Measurements from ENCODE around the gene KIF26A. TPM values are rescaled to one million over a fixed set of nuclear protein-coding genes. Genes with fewer than 3 reads are reported as not detected.

Gene KIF26A
- total and polyA plus RNA-seq, 2 of the 4 experiments (the other 2 are of a cell fraction): not detected

DNA sequence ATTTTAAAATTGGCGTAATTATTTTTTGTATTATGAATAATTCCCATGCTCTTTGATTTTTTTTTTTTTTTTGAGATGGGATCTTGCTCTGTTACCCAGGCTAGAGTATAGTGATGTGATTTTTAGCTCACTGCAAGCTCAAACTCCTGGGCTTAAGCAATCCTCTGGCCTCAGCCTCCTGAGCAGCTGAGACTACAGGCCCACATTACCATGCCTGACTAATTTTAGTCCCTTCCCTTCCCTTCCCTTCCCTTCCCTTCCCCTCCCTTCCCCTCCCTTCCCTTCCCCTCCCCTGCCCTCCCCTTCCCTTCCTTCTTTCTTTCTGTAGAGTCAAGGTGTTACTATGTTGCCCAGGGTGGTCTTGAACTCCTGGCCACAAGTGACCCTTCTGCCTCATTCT, 9.4 kb upstream of the KIF26A start:
- no peak overlapping the region for H2AK9ac ChIP-seq (replicated peaks; ENCODE audit: low read depth, low read length, poor library complexity)
- DNase-seq (no peak), ATAC-seq (ENCODE audit: low read depth) (no peak)
- no peak overlapping the region for H3K9ac ChIP-seq (ENCODE audit: low read depth, low read length)
- no peak overlapping the region for H3K14ac ChIP-seq (replicated peaks; ENCODE audit: low read depth, low read length)
- H2BK15ac ChIP-seq (ENCODE audit: low read depth, low read length): no peak overlapping the region
- H4K20me1 ChIP-seq (ENCODE audit: insufficient read depth, low read length): no peaks in the 10 kb centered on the region
- no peak overlapping the region for H4K8ac ChIP-seq (ENCODE audit: low read depth in 2 of 2, low read length in 2 of 2)
- TF ChIP-seq, protein P1, sequence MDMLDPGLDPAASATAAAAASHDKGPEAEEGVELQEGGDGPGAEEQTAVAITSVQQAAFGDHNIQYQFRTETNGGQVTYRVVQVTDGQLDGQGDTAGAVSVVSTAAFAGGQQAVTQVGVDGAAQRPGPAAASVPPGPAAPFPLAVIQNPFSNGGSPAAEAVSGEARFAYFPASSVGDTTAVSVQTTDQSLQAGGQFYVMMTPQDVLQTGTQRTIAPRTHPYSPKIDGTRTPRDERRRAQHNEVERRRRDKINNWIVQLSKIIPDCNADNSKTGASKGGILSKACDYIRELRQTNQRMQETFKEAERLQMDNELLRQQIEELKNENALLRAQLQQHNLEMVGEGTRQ (IDR thresholded peaks at IDR 0.05; ENCODE audit: low read depth, low read length): no peak
- TF ChIP-seq POLR2A (IDR thresholded peaks at IDR 0.05; ENCODE audit: low read depth, low read length) (no peak), RAD21 (IDR thresholded peaks at IDR 0.05; ENCODE audit: low read length) (no peak), NFE2L2 (IDR thresholded peaks at IDR 0.05; ENCODE audit: low read depth, low read length) (no peak), BHLHE40 (IDR thresholded peaks at IDR 0.05; ENCODE audit: low read depth, low read length) (no peak), MAZ (IDR thresholded peaks at IDR 0.05; ENCODE audit: borderline replicate concordance, low read depth, low read length) (no peak), CEBPB (IDR thresholded peaks at IDR 0.05; ENCODE audit: low read depth, low read length) (no peak), MAFK (IDR thresholded peaks at IDR 0.05; ENCODE audit: low read depth, low read length) (no peak), MXI1 (IDR thresholded peaks at IDR 0.05; ENCODE audit: borderline replicate concordance, low read depth, low read length) (no peak), FOS (IDR thresholded peaks at IDR 0.05; ENCODE audit: low read depth, low read length) (no peak), CHD1 (IDR thresholded peaks at IDR 0.05; ENCODE audit: low read depth, low read length) (no peak), SMC3 (IDR thresholded peaks at IDR 0.05; ENCODE audit: low read depth, low read length) (no peak), RCOR1 (IDR thresholded peaks at IDR 0.05; ENCODE audit: insufficient replicate concordance, low read length) (no peak), RFX5 (IDR thresholded peaks at IDR 0.05; ENCODE audit: low read depth, low read length) (no peak)
- TF ChIP-seq, protein P2, sequence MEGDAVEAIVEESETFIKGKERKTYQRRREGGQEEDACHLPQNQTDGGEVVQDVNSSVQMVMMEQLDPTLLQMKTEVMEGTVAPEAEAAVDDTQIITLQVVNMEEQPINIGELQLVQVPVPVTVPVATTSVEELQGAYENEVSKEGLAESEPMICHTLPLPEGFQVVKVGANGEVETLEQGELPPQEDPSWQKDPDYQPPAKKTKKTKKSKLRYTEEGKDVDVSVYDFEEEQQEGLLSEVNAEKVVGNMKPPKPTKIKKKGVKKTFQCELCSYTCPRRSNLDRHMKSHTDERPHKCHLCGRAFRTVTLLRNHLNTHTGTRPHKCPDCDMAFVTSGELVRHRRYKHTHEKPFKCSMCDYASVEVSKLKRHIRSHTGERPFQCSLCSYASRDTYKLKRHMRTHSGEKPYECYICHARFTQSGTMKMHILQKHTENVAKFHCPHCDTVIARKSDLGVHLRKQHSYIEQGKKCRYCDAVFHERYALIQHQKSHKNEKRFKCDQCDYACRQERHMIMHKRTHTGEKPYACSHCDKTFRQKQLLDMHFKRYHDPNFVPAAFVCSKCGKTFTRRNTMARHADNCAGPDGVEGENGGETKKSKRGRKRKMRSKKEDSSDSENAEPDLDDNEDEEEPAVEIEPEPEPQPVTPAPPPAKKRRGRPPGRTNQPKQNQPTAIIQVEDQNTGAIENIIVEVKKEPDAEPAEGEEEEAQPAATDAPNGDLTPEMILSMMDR (conservative IDR thresholded peaks at IDR 0.05; ENCODE audit: low read depth, low read length): no peak
- TF ChIP-seq, protein P3, sequence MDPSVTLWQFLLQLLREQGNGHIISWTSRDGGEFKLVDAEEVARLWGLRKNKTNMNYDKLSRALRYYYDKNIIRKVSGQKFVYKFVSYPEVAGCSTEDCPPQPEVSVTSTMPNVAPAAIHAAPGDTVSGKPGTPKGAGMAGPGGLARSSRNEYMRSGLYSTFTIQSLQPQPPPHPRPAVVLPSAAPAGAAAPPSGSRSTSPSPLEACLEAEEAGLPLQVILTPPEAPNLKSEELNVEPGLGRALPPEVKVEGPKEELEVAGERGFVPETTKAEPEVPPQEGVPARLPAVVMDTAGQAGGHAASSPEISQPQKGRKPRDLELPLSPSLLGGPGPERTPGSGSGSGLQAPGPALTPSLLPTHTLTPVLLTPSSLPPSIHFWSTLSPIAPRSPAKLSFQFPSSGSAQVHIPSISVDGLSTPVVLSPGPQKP (IDR thresholded peaks at IDR 0.05; ENCODE audit: borderline replicate concordance, low read depth, low read length): no peak
- dilution Hi-C loops (cut with HindIII; ENCODE audit: low sequenced_read_pairs, unreplicated experiment): no loop called here
- no peak overlapping the region for H3K4ac ChIP-seq (ENCODE audit: low read depth, low read length)
- no peak overlapping the region for H2BK20ac ChIP-seq (ENCODE audit: low read depth, low read length)
- no peak overlapping the region for H3K4me2 ChIP-seq (ENCODE audit: low read depth, low read length)
- no peak overlapping the region for H2BK120ac ChIP-seq (ENCODE audit: low read depth, low read length)
- H2BK5ac ChIP-seq (ENCODE audit: low read depth, low read length, poor library complexity, severe bottlenecking): no peak overlapping the region
- no peak overlapping the region for H3K18ac ChIP-seq (ENCODE audit: low read depth, low read length)
- ChIA-PET POLR2A (ENCODE audit: unreplicated experiment) (interaction anchor here (0.6 kb wide), 1 partner anchor 469 kb away, joined by 8 read pairs; no protein-coding TSS in a partner anchor), CTCF (interaction anchor here (1.1 kb wide), 1 partner anchor 51 kb away, joined by 6 read pairs; no protein-coding TSS in a partner anchor)
- H3K56ac ChIP-seq (ENCODE audit: extremely low read depth, insufficient read depth, low read length): no peak overlapping the region
- in situ Hi-C loops (cut with MboI; ENCODE audit: low sequenced_read_pairs): no loop called here
- BruUV-seq (replicated peaks): no TSS peak
- H3K79me1 ChIP-seq (ENCODE audit: low read depth in 1 of 2, low read length in 2 of 2): no peaks in the 10 kb centered on the region
- no peak overlapping the region for H3K4me3 ChIP-seq (ENCODE audit: insufficient read depth, low read depth, low read length)
- H3K27ac ChIP-seq (ENCODE audit: insufficient read depth, low read length): no peak overlapping the region
- peaks cover 7% of the 10 kb centered on the region for H3K9me3 ChIP-seq (ENCODE audit: control insufficient read depth, insufficient read depth, low read length)
- H3K9me1 ChIP-seq (ENCODE audit: insufficient read depth, low read length): no peaks in the 10 kb centered on the region
- H3K23ac ChIP-seq (ENCODE audit: low read depth, low read length): no peak overlapping the region
- no peaks in the 10 kb centered on the region for H3K36me3 ChIP-seq (ENCODE audit: control insufficient read depth, insufficient read depth, low read length)
- H2AK5ac ChIP-seq (ENCODE audit: low read depth, low read length): no peak overlapping the region
- H4K5ac ChIP-seq (ENCODE audit: low read depth, low read length): no peak overlapping the region
- H4K91ac ChIP-seq (ENCODE audit: insufficient read depth, low read depth, low read length): no peak overlapping the region
- no peaks in the 10 kb centered on the region for H3K4me1 ChIP-seq (ENCODE audit: control insufficient read depth, insufficient read depth, low read length)
- WGBS, 2 experiments (ENCODE audit: extremely low coverage in 2 of 2, insufficient read length in 1 of 2): no CpG with 5 or more reads among the region's 1 CpG
- intact Hi-C loops (cut with micrococcal nuclease): no loop called here
- H2AFZ ChIP-seq (replicated peaks; ENCODE audit: low read length, poor library complexity): no peak overlapping the region
- H3K27me3 ChIP-seq (ENCODE audit: control insufficient read depth, insufficient read depth, low read length): no peaks in the 10 kb centered on the region

All from IMR-90 (cell line).